WTC11 (cell line): ENCODE results near the gene SELENON. TPM values are rescaled to one million over a fixed set of nuclear protein-coding genes. Genes with fewer than 3 reads are reported as not detected.

Source experiments
- ATAC-seq: fragments of 200-7000 bp; cut with Tn5 transposase; 2 replicates; pipeline ENCODE4 v1.10.0; 2021; ENCODE audit warnings: mild to moderate bottlenecking, moderate library complexity
- CTCF ChIA-PET: fragments of 300-600 bp; sonication (Branson Sonifier 250); formaldehyde crosslinking; loops from one replicate; lab custom pipeline; 2021; ENCODE audit warnings: antibody characterized with exemption; lab: Charles Lee
- POLR2A ChIA-PET: fragments of 350-600 bp; sonication (Branson Sonifier 250); formaldehyde crosslinking; loops from one replicate; lab custom pipeline; 2021; ENCODE audit warnings: antibody characterized with exemption; lab: Charles Lee
- DNase-seq: peaks from one replicate; pipeline ENCODE4 v3.0.0; 2021; ENCODE audit warnings: low spot score
- H3K27ac Mint-ChIP-seq: 2 replicates; pipeline ENCODE4 v1.8.0; 2021; ENCODE audit warnings: mixed read lengths
- H3K27me3 Mint-ChIP-seq: 2 replicates; pipeline ENCODE4 v1.8.0; 2021; ENCODE audit warnings: low read depth, mild to moderate bottlenecking, moderate library complexity, mixed read lengths
- H3K36me3 Mint-ChIP-seq: 2 replicates; pipeline ENCODE4 v1.8.0; 2021; ENCODE audit warnings: mixed read lengths
- H3K4me1 Mint-ChIP-seq: 2 replicates; pipeline ENCODE4 v1.8.0; 2022; ENCODE audit warnings: mixed read lengths
- H3K4me3 Mint-ChIP-seq: 2 replicates; pipeline ENCODE4 v1.8.0; 2021; ENCODE audit warnings: mild to moderate bottlenecking, moderate library complexity, mixed read lengths
- H3K9me3 Mint-ChIP-seq: 2 replicates; pipeline ENCODE4 v1.8.0; 2021; ENCODE audit warnings: mixed read lengths
- AFF4 ChIP-seq: sonication (generic); formaldehyde crosslinking; IDR thresholded peaks from 2 replicates; pipeline ENCODE4 v1.8.1; 2023; ENCODE audit warnings: mild to moderate bottlenecking, missing genetic modification reagents, borderline replicate concordance
- ATF2 ChIP-seq: sonication (generic); formaldehyde crosslinking; IDR thresholded peaks from 2 replicates; pipeline ENCODE4 v1.8.1; 2022; ENCODE audit warnings: low read depth, missing genetic modification reagents, borderline replicate concordance
- CTCF ChIP-seq: fragments of 200-600 bp; IDR thresholded peaks from 2 replicates; pipeline ENCODE4 v1.8.0; 2022; ENCODE audit warnings: antibody characterized with exemption
- E2F5 ChIP-seq: sonication (generic); formaldehyde crosslinking; IDR thresholded peaks from 2 replicates; pipeline ENCODE4 v1.8.1; 2022; ENCODE audit warnings: mild to moderate bottlenecking, moderate library complexity, missing genetic modification reagents
- GRHL2 ChIP-seq: fragments of 250-450 bp; sonication (Bioruptor Pico); IDR thresholded peaks from 2 replicates; pipeline ENCODE4 v1.8.0; 2022; ENCODE audit warnings: mild to moderate bottlenecking, moderate library complexity; ENCODE audit not compliant: insufficient replicate concordance, severe bottlenecking
- GTF2I ChIP-seq: fragments of 250-450 bp; sonication (Bioruptor Pico); conservative IDR thresholded peaks from 2 replicates; pipeline ENCODE4 v1.4.0; 2021; ENCODE audit warnings: mild to moderate bottlenecking
- KAT7 ChIP-seq: sonication (generic); formaldehyde crosslinking; IDR thresholded peaks from 2 replicates; pipeline ENCODE4 v1.8.1; 2023; ENCODE audit warnings: missing genetic modification reagents, mild to moderate bottlenecking, borderline replicate concordance
- MYBL2 ChIP-seq: sonication (generic); formaldehyde crosslinking; IDR thresholded peaks from 2 replicates; pipeline ENCODE4 v1.8.1; 2023; ENCODE audit warnings: mild to moderate bottlenecking, moderate library complexity, missing genetic modification reagents
- SMAD4 ChIP-seq: sonication (generic); formaldehyde crosslinking; IDR thresholded peaks from 2 replicates; pipeline ENCODE4 v1.8.0; 2022; ENCODE audit warnings: mild to moderate bottlenecking, missing genetic modification reagents
- ZBTB21 ChIP-seq: sonication (generic); formaldehyde crosslinking; IDR thresholded peaks from 2 replicates; pipeline ENCODE4 v1.8.1; 2023; ENCODE audit warnings: mild to moderate bottlenecking, missing genetic modification reagents, borderline replicate concordance
- ZNF138 ChIP-seq: sonication (generic); formaldehyde crosslinking; conservative IDR thresholded peaks from 2 replicates; pipeline ENCODE4 v1.8.1; 2022; ENCODE audit warnings: mild to moderate bottlenecking, moderate library complexity, missing genetic modification reagents
- ZNF219 ChIP-seq: sonication (generic); formaldehyde crosslinking; IDR thresholded peaks from 2 replicates; pipeline ENCODE4 v1.8.0; 2023; ENCODE audit warnings: missing genetic modification reagents, mild to moderate bottlenecking, borderline replicate concordance
- ZSCAN18 ChIP-seq: fragments of 250-450 bp; sonication (Bioruptor Pico); IDR thresholded peaks from 2 replicates; pipeline ENCODE4 v2.1.2; 2022; ENCODE audit warnings: mild to moderate bottlenecking, moderate library complexity
- total RNA-seq: library from RNA; stranded (reverse); gene quantifications from 3 replicates; pipeline ENCODE4 v1.2.3, GENCODE V29; 2021
- TF ChIP-seq, protein P1 (sequence below): sonication (generic); formaldehyde crosslinking; IDR thresholded peaks from 2 replicates; pipeline ENCODE4 v1.8.0; 2023; ENCODE audit warnings: missing genetic modification reagents, mild to moderate bottlenecking, borderline replicate concordance
- TF ChIP-seq, protein P2 (sequence below): fragments of 250-450 bp; sonication (Bioruptor Pico); IDR thresholded peaks from 2 replicates; pipeline ENCODE4 v1.9.0; 2021; ENCODE audit warnings: mild to moderate bottlenecking
- TF ChIP-seq, protein P3 (sequence below): sonication (generic); formaldehyde crosslinking; IDR thresholded peaks from 2 replicates; pipeline ENCODE4 v1.8.1; 2022; ENCODE audit warnings: missing genetic modification reagents, borderline replicate concordance
- TF ChIP-seq, protein P4 (sequence below): sonication (generic); formaldehyde crosslinking; IDR thresholded peaks from 2 replicates; pipeline ENCODE4 v1.8.0; 2022; ENCODE audit warnings: mild to moderate bottlenecking, missing genetic modification reagents

The SELENON gene
- total RNA-seq, 1 experiment from 2014 or later = 80.2 TPM

DNA sequence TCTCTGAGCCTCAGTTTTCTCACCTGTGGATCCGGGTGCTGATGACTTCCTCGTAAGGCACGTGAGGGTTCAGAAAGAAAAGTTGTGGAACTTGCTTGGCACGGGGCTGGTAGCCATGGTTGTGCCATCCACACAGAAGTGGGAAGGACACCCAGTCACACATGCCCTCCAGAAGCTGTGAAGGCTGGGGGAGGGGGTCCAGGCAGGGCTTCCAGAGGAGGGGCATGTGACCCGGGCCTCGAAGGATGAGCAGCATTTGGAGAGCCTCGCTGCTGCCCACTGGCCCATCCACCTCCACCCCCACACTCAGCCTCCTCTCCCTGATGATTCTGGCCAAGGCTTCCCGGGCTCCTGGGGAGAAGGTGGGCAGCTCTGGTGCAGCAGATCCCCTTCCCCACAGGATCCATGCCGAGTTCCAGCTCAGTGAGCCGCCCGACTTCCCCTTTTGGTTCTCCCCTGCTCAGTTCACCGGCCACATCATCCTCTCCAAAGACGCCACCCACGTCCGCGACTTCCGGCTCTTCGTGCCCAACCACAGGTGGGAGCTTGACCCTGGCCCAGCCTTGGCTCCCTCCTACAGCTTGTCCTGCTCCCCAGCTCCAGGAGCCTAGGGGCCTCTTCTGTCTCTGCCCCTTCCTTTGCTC lies 9.4 kb downstream of the SELENON start (continued):
- TF ChIP-seq CTCF (no peak), MYBL2 (CRISPR knock-in tag) (no peak), GRHL2 (CRISPR knock-in tag) (no peak), SMAD4 (no peak)

- Mint-ChIP-seq H3K4me1 (0 out of 2 replicates have a peak, but pooled peaks cover 3% of the 10 kb centered on the region), H3K27me3 (no peaks in the 10 kb centered on the region), H3K36me3 (peaks cover 21% of the 10 kb centered on the region), H3K9me3 (no peaks in the 10 kb centered on the region), H3K4me3 (no peak overlapping the region), H3K27ac (no peak overlapping the region)
- DNase-seq (no peak), ATAC-seq (no peak)
- ChIA-PET CTCF (interaction anchor here (0.6 to 4.7 kb wide), 21 partner anchors 8 to 324 kb away, joined by 3 to 80 read pairs (median 6); partner anchors contain the start of genes MTFR1L and SELENON), POLR2A (interaction anchor here (0.6 kb wide), 1 partner anchor 86 kb away, joined by 3 read pairs; no protein-coding TSS in a partner anchor)
- no peak for TF ChIP-seq GTF2I
- TF ChIP-seq ZNF219 (CRISPR knock-in tag) = no peak
- TF ChIP-seq KAT7 (CRISPR knock-in tag) = no peak
- no peak for TF ChIP-seq ZNF138 (CRISPR knock-in tag)
- no peak for TF ChIP-seq AFF4
- TF ChIP-seq, protein P1, sequence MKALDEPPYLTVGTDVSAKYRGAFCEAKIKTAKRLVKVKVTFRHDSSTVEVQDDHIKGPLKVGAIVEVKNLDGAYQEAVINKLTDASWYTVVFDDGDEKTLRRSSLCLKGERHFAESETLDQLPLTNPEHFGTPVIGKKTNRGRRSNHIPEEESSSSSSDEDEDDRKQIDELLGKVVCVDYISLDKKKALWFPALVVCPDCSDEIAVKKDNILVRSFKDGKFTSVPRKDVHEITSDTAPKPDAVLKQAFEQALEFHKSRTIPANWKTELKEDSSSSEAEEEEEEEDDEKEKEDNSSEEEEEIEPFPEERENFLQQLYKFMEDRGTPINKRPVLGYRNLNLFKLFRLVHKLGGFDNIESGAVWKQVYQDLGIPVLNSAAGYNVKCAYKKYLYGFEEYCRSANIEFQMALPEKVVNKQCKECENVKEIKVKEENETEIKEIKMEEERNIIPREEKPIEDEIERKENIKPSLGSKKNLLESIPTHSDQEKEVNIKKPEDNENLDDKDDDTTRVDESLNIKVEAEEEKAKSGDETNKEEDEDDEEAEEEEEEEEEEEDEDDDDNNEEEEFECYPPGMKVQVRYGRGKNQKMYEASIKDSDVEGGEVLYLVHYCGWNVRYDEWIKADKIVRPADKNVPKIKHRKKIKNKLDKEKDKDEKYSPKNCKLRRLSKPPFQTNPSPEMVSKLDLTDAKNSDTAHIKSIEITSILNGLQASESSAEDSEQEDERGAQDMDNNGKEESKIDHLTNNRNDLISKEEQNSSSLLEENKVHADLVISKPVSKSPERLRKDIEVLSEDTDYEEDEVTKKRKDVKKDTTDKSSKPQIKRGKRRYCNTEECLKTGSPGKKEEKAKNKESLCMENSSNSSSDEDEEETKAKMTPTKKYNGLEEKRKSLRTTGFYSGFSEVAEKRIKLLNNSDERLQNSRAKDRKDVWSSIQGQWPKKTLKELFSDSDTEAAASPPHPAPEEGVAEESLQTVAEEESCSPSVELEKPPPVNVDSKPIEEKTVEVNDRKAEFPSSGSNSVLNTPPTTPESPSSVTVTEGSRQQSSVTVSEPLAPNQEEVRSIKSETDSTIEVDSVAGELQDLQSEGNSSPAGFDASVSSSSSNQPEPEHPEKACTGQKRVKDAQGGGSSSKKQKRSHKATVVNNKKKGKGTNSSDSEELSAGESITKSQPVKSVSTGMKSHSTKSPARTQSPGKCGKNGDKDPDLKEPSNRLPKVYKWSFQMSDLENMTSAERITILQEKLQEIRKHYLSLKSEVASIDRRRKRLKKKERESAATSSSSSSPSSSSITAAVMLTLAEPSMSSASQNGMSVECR = no peak
- TF ChIP-seq ZBTB21 (CRISPR knock-in tag) = no peak
- TF ChIP-seq, protein P2, sequence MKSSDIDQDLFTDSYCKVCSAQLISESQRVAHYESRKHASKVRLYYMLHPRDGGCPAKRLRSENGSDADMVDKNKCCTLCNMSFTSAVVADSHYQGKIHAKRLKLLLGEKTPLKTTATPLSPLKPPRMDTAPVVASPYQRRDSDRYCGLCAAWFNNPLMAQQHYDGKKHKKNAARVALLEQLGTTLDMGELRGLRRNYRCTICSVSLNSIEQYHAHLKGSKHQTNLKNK (CRISPR knock-in tag) = no peak
- TF ChIP-seq ZSCAN18 = no peak
- no peak for TF ChIP-seq ATF2 (CRISPR knock-in tag)
- no peak for TF ChIP-seq E2F5
- TF ChIP-seq, protein P3, sequence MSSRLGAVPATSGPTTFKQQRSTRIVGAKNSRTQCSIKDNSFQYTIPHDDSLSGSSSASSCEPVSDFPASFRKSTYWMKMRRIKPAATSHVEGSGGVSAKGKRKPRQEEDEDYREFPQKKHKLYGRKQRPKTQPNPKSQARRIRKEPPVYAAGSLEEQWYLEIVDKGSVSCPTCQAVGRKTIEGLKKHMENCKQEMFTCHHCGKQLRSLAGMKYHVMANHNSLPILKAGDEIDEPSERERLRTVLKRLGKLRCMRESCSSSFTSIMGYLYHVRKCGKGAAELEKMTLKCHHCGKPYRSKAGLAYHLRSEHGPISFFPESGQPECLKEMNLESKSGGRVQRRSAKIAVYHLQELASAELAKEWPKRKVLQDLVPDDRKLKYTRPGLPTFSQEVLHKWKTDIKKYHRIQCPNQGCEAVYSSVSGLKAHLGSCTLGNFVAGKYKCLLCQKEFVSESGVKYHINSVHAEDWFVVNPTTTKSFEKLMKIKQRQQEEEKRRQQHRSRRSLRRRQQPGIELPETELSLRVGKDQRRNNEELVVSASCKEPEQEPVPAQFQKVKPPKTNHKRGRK (CRISPR knock-in tag) = no peak
- TF ChIP-seq, protein P4, sequence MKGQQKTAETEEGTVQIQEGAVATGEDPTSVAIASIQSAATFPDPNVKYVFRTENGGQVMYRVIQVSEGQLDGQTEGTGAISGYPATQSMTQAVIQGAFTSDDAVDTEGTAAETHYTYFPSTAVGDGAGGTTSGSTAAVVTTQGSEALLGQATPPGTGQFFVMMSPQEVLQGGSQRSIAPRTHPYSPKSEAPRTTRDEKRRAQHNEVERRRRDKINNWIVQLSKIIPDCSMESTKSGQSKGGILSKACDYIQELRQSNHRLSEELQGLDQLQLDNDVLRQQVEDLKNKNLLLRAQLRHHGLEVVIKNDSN (CRISPR knock-in tag) = no peak
- no peak for TF ChIP-seq MYBL2 (CRISPR knock-in tag)
These were observed 9.9 kb downstream of the SELENON start for GRCh38 chr1:25809929-25810328.
